ENCODE measurements around the gene LETMD1. TPM values are rescaled to one million over a fixed set of nuclear protein-coding genes. Genes with fewer than 3 reads are reported as not detected.

LETMD1 gene
- total and polyA plus RNA-seq, 2 experiments from 2014 or later, result 23.9 to 52.8 TPM

DNA sequence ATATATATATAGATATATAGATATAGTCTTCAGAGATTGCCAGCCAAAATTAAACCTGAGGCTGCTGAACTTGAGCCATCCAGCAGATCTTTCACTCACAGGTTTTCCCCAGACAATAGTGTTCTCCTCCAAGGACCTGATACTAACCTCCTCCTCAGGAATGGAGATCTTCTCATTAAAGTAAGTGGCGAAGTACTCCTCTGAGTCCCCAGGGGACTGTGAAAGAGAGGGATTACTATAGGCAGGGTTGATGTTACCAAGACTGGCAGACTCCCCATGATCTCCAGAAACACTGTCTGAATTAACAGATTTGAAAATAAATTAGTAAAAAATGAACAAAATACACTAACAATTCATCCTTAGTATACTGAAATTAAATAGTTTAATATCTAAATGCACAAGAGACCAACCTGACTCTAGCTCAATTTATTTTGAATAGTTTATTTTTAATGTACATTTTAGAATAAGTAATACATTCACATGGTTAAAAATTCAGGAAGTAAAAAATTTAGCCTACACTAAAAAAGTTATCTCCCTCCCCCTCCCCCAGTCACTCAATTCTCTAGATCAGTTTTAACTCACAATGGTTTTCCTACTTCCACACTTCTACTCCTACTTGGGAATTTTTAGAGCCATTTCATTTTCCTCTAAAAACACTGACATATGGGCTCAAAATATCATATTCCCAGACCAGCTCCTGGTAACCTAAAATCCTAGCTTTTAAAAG lies 39.6 kb upstream of the LETMD1 start:
- Histone ChIP-seq H3K9me2 (replicated peaks; ENCODE audit: insufficient read depth) (no peaks in the 10 kb centered on the region), H3K27me3 (no peaks in the 10 kb centered on the region), H3K4me2 (peak overlapping the region; percentile 53), H3K27ac (peak overlapping the region; percentile 64), H3K9me3 (ENCODE audit: low read depth) (no peaks in the 10 kb centered on the region), H3K4me1 (ENCODE audit: insufficient read depth) (peaks cover 18% of the 10 kb centered on the region), H4K20me1 (ENCODE audit: insufficient read depth, poor library complexity, severe bottlenecking) (peaks cover 8% of the 10 kb centered on the region), H3K36me3 (replicated peaks; ENCODE audit: insufficient read depth, low read depth) (no peaks in the 10 kb centered on the region), H3K4me3 (no peak overlapping the region), H3K79me2 (peaks cover 83% of the 10 kb centered on the region), H2AFZ (no peak overlapping the region)
- 89% methylated on average over 1 of the region's 1 CpG for WGBS (ENCODE audit: low lambda C conversion rate, missing lambda C conversion rate)
- DNase-seq (ENCODE audit: low spot score), result no peak
- TF ChIP-seq EZH2 (IDR thresholded peaks at IDR 0.05; ENCODE audit: borderline replicate concordance), result no peak
- no peak for TF ChIP-seq EZH2phosphoT487 (IDR thresholded peaks at IDR 0.05; ENCODE audit: low read depth, severe bottlenecking, unreplicated experiment)
- TF ChIP-seq, protein P1, sequence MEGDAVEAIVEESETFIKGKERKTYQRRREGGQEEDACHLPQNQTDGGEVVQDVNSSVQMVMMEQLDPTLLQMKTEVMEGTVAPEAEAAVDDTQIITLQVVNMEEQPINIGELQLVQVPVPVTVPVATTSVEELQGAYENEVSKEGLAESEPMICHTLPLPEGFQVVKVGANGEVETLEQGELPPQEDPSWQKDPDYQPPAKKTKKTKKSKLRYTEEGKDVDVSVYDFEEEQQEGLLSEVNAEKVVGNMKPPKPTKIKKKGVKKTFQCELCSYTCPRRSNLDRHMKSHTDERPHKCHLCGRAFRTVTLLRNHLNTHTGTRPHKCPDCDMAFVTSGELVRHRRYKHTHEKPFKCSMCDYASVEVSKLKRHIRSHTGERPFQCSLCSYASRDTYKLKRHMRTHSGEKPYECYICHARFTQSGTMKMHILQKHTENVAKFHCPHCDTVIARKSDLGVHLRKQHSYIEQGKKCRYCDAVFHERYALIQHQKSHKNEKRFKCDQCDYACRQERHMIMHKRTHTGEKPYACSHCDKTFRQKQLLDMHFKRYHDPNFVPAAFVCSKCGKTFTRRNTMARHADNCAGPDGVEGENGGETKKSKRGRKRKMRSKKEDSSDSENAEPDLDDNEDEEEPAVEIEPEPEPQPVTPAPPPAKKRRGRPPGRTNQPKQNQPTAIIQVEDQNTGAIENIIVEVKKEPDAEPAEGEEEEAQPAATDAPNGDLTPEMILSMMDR (IDR thresholded peaks at IDR 0.05; ENCODE audit: poor library complexity), result no peak

- H3K9me2 ChIP-seq (replicated peaks; ENCODE audit: insufficient read depth), result no peaks in the 10 kb centered on the region
- DNase-seq (ENCODE audit: low spot score), result peak; percentile 62
- peaks cover 86% of the 10 kb centered on the region for H3K79me2 ChIP-seq
- H3K4me1 ChIP-seq (ENCODE audit: insufficient read depth), result peaks cover 18% of the 10 kb centered on the region
- H3K4me2 ChIP-seq, result peak overlapping the region; percentile 53
- H3K36me3 ChIP-seq (replicated peaks; ENCODE audit: insufficient read depth, low read depth), result no peaks in the 10 kb centered on the region
- peak overlapping the region; percentile 64 for H3K27ac ChIP-seq
- no peaks in the 10 kb centered on the region for H3K9me3 ChIP-seq (ENCODE audit: low read depth)
- no peaks in the 10 kb centered on the region for H3K27me3 ChIP-seq
- WGBS (ENCODE audit: low lambda C conversion rate, missing lambda C conversion rate), result 71% methylated on average over 8 of the region's 8 CpGs
- no peak overlapping the region for H2AFZ ChIP-seq
- no peak overlapping the region for H3K4me3 ChIP-seq
- TF ChIP-seq EZH2 (IDR thresholded peaks at IDR 0.05; ENCODE audit: borderline replicate concordance) (no peak), EZH2phosphoT487 (IDR thresholded peaks at IDR 0.05; ENCODE audit: low read depth, severe bottlenecking, unreplicated experiment) (no peak)
- TF ChIP-seq, protein P1 (IDR thresholded peaks at IDR 0.05; ENCODE audit: poor library complexity), result no peak
- H4K20me1 ChIP-seq (ENCODE audit: insufficient read depth, poor library complexity, severe bottlenecking), result peaks cover 8% of the 10 kb centered on the region
Measured at GRCh38 chr12:51009056-51009440, 39.1 kb upstream of the LETMD1 start.

- TF ChIP-seq EZH2phosphoT487 (IDR thresholded peaks at IDR 0.05; ENCODE audit: low read depth, severe bottlenecking, unreplicated experiment) (no peak), EZH2 (IDR thresholded peaks at IDR 0.05; ENCODE audit: borderline replicate concordance) (no peak)
- TF ChIP-seq, protein P1 (IDR thresholded peaks at IDR 0.05; ENCODE audit: poor library complexity), result no peak
- Histone ChIP-seq H3K9me3 (ENCODE audit: low read depth) (no peaks in the 10 kb centered on the region), H3K36me3 (replicated peaks; ENCODE audit: insufficient read depth, low read depth) (no peaks in the 10 kb centered on the region), H3K4me2 (no peak overlapping the region), H3K27me3 (no peaks in the 10 kb centered on the region), H4K20me1 (ENCODE audit: insufficient read depth, poor library complexity, severe bottlenecking) (peaks cover 8% of the 10 kb centered on the region), H2AFZ (no peak overlapping the region), H3K9me2 (replicated peaks; ENCODE audit: insufficient read depth) (no peaks in the 10 kb centered on the region), H3K4me1 (ENCODE audit: insufficient read depth) (peaks cover 13% of the 10 kb centered on the region), H3K27ac (no peak overlapping the region), H3K4me3 (no peak overlapping the region), H3K79me2 (peaks cover 96% of the 10 kb centered on the region)
- no peak for DNase-seq (ENCODE audit: low spot score)
- WGBS (ENCODE audit: low lambda C conversion rate, missing lambda C conversion rate), result 96% methylated on average over 4 of the region's 4 CpGs
Measured at GRCh38 chr12:51011955-51012354, 36.2 kb upstream of the LETMD1 start.
